ENCODE measurements around the gene PLA2G4F.

GRCh38 chr15:42097018-42097417, 59.4 kb downstream of the PLA2G4F start:
- no peak for TF ChIP-seq POLR2AphosphoS5 (IDR thresholded peaks at IDR 0.05; ENCODE audit: low read depth)
- TF ChIP-seq CTCF (IDR thresholded peaks at IDR 0.05; ENCODE audit: insufficient read depth, low read length), result no peak
- TF ChIP-seq GABPA (IDR thresholded peaks at IDR 0.05; ENCODE audit: low read depth), result no peak
- TF ChIP-seq REST (IDR thresholded peaks at IDR 0.05; ENCODE audit: insufficient replicate concordance, low read depth), result no peak

Data from HL-60 (cell line).